Adipocyte (in vitro differentiated cells): Measurements from ENCODE around the gene SFXN1.
"Not testable (repeated sequence)": the region's sequence is repeated elsewhere in the genome, so short reads cannot be mapped to it uniquely, and the experiment has no call there.

Experiments
- DNase-seq: peaks from one replicate; pipeline ENCODE4 v3.0.0-alpha.2; 2015; ENCODE audit warnings: low read depth
- H3K27me3 ChIP-seq: replicated peaks from 2 replicates; pipeline ENCODE4 v1.7.0; 2013; ENCODE audit warnings: mild to moderate bottlenecking, low read length, moderate library complexity; ENCODE audit not compliant: control insufficient read depth, insufficient read depth
- H3K36me3 ChIP-seq: 2 replicates; pipeline ENCODE4 v1.7.0; 2013; ENCODE audit warnings: low read length, mild to moderate bottlenecking, moderate library complexity; ENCODE audit not compliant: control insufficient read depth, insufficient read depth, severe bottlenecking
- H3K4me1 ChIP-seq: 2 replicates; pipeline ENCODE4 v1.7.0; 2013; ENCODE audit warnings: mild to moderate bottlenecking, low read length, moderate library complexity; ENCODE audit not compliant: control insufficient read depth, insufficient read depth
- H3K4me3 ChIP-seq: 2 replicates; pipeline ENCODE4 v1.7.0; 2013; ENCODE audit warnings: mild to moderate bottlenecking, low read length, moderate library complexity
- H3K9ac ChIP-seq: 2 replicates; pipeline ENCODE4 v1.7.0; 2013; ENCODE audit warnings: mild to moderate bottlenecking, low read length, moderate library complexity
- H3K9me3 ChIP-seq: 2 replicates; pipeline ENCODE4 v1.7.0; 2013; ENCODE audit warnings: mild to moderate bottlenecking, low read length, moderate library complexity; ENCODE audit not compliant: control insufficient read depth

The SFXN1 gene

GRCh38 chr5:175494264-175495183 lies 16.2 kb downstream of the SFXN1 start:
- DNase-seq, result no peak
- no peaks in the 10 kb centered on the region for H3K27me3 ChIP-seq
- peaks cover 40% of the 10 kb centered on the region for H3K36me3 ChIP-seq
- peaks cover 5% of the 10 kb centered on the region for H3K4me1 ChIP-seq
- no peak overlapping the region for H3K4me3 ChIP-seq
- H3K9ac ChIP-seq, result no peak overlapping the region
- no peaks in the 10 kb centered on the region for H3K9me3 ChIP-seq

- Histone ChIP-seq H3K4me3 (no peak overlapping the region), H3K27me3 (no peaks in the 10 kb centered on the region), H3K4me1 (no peaks in the 10 kb centered on the region), H3K9me3 (no peaks in the 10 kb centered on the region), H3K36me3 (peaks cover 8% of the 10 kb centered on the region), H3K9ac (no peak overlapping the region)
- no peak for DNase-seq
These were observed 23.4 kb downstream of the SFXN1 start for GRCh38 chr5:175501759-175502158.

GRCh38 chr5:175507671-175508070 lies 29.3 kb downstream of the SFXN1 start:
- not testable (repeated sequence) for H3K4me3 ChIP-seq, DNase-seq

DNA sequence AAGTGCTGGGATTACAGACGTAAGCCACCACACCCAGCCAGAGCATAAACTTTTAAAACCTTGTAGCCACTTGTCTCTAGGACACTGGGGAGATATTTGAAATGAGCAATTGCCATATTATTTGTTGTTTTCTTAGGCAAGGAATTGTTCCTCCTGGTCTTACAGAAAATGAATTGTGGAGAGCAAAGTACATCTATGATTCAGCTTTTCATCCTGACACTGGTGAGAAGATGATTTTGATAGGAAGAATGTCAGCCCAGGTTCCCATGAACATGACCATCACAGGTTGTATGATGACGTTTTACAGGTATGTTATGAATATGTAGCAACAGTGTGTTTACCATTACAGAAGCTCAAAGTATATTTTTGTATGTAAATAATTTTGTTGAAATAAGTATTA lies 30.5 kb downstream of the SFXN1 start:
- Histone ChIP-seq H3K27me3 (no peaks in the 10 kb centered on the region), H3K9ac (no peak overlapping the region), H3K9me3 (no peaks in the 10 kb centered on the region), H3K36me3 (peaks cover 47% of the 10 kb centered on the region), H3K4me3 (no peak overlapping the region), H3K4me1 (no peaks in the 10 kb centered on the region)
- DNase-seq, result no peak

More at GRCh38 chr5:175507671-175508070, 29.3 kb downstream of the SFXN1 start:
- not testable (repeated sequence) for H3K4me1 ChIP-seq, H3K27me3 ChIP-seq, H3K9ac ChIP-seq, H3K9me3 ChIP-seq
- peaks cover 36% of the 10 kb centered on the region for H3K36me3 ChIP-seq

DNA sequence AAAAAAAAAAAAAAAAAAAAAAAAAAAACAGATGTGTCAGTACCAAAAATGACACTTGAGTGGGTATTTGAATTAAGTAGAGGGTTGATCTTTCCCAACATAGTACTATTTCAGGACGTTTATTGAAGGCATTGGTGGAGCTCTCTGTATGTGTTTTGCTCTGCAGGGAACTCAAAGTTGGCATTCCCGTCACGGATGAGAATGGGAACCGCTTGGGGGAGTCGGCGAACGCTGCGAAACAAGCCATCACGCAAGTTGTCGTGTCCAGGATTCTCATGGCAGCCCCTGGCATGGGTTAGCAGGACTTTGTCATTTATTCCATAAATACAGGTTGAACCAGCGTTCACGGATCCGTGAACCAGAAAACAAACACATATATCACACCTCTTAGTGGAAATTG lies 34.9 kb downstream of the SFXN1 start:
- H3K9me3 ChIP-seq, result no peaks in the 10 kb centered on the region
- no peaks in the 10 kb centered on the region for H3K4me1 ChIP-seq
- peaks cover 91% of the 10 kb centered on the region for H3K36me3 ChIP-seq
- no peak overlapping the region for H3K4me3 ChIP-seq
- H3K27me3 ChIP-seq, result no peaks in the 10 kb centered on the region
- no peak overlapping the region for H3K9ac ChIP-seq
- no peak for DNase-seq

GRCh38 chr5:175513726-175514125 lies 35.4 kb downstream of the SFXN1 start:
- DNase-seq, result no peak
- H3K27me3 ChIP-seq, result no peaks in the 10 kb centered on the region
- peaks cover 95% of the 10 kb centered on the region for H3K36me3 ChIP-seq
- H3K4me1 ChIP-seq, result no peaks in the 10 kb centered on the region
- no peak overlapping the region for H3K9ac ChIP-seq
- no peaks in the 10 kb centered on the region for H3K9me3 ChIP-seq
- H3K4me3 ChIP-seq, result no peak overlapping the region

GRCh38 chr5:175516933-175517823 lies 38.8 kb downstream of the SFXN1 start:
- H3K4me1 ChIP-seq, result no peaks in the 10 kb centered on the region
- peaks cover 93% of the 10 kb centered on the region for H3K36me3 ChIP-seq
- H3K9ac ChIP-seq, result no peak overlapping the region
- DNase-seq, result no peak
- H3K27me3 ChIP-seq, result no peaks in the 10 kb centered on the region
- no peaks in the 10 kb centered on the region for H3K9me3 ChIP-seq
- H3K4me3 ChIP-seq, result no peak overlapping the region

GRCh38 chr5:175517824-175518450 lies 39.6 kb downstream of the SFXN1 start:
- Histone ChIP-seq H3K36me3 (peaks cover 94% of the 10 kb centered on the region), H3K4me3 (no peak overlapping the region)
- peak; percentile 48 for DNase-seq

GRCh38 chr5:175519006-175519405 lies 40.6 kb downstream of the SFXN1 start:
- no peak overlapping the region for H3K9ac ChIP-seq
- no peaks in the 10 kb centered on the region for H3K4me1 ChIP-seq

More at GRCh38 chr5:175517824-175518450, 39.6 kb downstream of the SFXN1 start:
- Histone ChIP-seq H3K9me3 (no peaks in the 10 kb centered on the region), H3K4me1 (no peaks in the 10 kb centered on the region), H3K27me3 (no peaks in the 10 kb centered on the region), H3K9ac (no peak overlapping the region)

DNA sequence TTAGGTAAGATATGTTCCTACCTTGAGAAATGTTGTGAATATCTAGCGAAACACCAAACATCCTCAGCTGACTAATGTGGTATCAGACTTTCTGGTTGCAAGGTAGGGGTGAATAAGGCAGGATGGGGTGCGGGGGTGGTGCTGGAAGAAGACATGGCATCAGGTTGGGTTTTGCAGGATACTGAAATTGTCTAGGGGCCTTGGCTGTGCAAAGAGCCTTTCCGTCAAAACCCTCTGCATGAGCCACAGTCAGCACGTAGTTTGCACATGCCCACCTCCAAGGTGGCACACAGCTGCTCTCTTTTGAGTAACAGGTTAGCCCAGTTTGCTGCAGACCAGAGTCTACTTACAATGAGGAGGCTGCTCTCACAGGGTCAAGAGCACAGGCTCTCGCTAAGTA lies 42.0 kb downstream of the SFXN1 start:
- no peak for DNase-seq
- H3K4me1 ChIP-seq, result no peaks in the 10 kb centered on the region
- no peak overlapping the region for H3K4me3 ChIP-seq
- no peaks in the 10 kb centered on the region for H3K9me3 ChIP-seq
- H3K36me3 ChIP-seq, result peaks cover 92% of the 10 kb centered on the region
- no peaks in the 10 kb centered on the region for H3K27me3 ChIP-seq
- no peak overlapping the region for H3K9ac ChIP-seq

More at GRCh38 chr5:175519006-175519405, 40.6 kb downstream of the SFXN1 start:
- DNase-seq, result no peak
- H3K9me3 ChIP-seq, result no peaks in the 10 kb centered on the region
- no peak overlapping the region for H3K4me3 ChIP-seq
- peaks cover 92% of the 10 kb centered on the region for H3K36me3 ChIP-seq
- H3K27me3 ChIP-seq, result no peaks in the 10 kb centered on the region

DNA sequence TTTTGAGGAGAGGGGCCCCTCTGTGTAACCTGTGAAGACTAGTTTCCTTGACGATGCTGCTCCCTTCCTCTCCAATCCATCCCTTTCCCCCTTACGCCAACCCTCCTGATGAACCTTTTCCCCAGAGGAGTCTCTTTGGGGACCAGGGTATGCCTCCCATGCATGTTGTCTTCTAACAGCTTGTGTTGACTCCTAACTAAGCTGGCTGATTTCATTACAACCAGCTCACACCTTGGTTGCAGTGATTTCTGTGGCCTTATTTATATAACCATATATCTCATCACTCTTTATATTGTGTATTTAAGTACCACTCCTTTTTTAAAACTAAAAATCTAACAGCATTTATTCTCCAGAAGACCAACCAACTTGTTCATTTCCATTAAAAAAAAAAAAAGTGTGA lies 42.5 kb downstream of the SFXN1 start:
- no peaks in the 10 kb centered on the region for H3K27me3 ChIP-seq
- H3K36me3 ChIP-seq, result peaks cover 92% of the 10 kb centered on the region
- H3K9me3 ChIP-seq, result no peaks in the 10 kb centered on the region

More for the DNA sequence above, 42.5 kb downstream of the SFXN1 start:
- no peak for DNase-seq
- H3K4me1 ChIP-seq, result no peaks in the 10 kb centered on the region
- H3K9ac ChIP-seq, result no peak overlapping the region
- H3K4me3 ChIP-seq, result no peak overlapping the region
